Globus pallidus (tissue), 1 donor: ENCODE data around the gene MYO18A.

ENCODE experiments used
- DNase-seq: peaks from one replicate; pipeline ENCODE4 v3.0.0-alpha.2; 2015; ENCODE audit warnings: low spot score

The MYO18A gene

DNA sequence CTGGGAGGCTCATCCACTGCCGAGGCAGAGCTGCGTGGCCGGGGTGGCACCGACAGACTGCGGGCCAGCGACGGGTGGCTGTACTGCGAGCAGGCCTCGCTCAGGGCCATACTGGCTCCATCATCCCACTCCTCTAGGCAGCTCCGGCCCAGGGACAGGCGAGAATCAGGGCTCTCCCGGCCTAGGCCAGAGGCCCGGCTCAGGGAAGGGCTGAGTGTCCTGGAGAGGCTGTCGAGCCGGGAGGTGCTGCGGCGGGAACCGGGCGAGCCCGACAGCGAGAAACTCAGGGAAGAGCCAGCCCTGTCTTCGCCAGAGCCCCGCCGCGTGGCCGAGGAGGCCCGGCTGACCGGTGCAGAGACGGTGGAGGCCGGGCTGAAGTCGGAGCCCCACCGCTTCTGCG lies 99.9 kb downstream of the MYO18A start:
- DNase-seq = no peak

DNA sequence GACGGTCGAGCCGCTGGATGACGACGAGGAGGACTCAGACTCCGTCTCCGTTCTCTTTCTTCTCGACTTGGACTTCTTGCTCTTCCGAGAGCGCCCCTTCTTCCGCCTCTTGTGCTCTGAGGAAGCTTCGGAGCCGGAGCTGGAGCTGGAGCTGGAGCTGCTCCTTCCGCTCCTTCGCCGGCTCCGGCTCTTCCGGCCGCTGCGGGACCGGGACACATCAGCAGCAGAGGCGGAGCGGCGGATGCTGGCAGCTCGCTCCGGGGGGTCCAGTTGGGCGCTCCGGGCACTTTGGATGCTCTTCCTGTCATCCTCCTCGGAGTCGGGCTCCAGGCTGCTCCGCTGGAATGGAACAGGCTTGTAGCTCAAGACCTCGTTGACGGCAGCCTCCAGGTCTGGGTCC lies 100.3 kb downstream of the MYO18A start:
- no peak for DNase-seq

DNA sequence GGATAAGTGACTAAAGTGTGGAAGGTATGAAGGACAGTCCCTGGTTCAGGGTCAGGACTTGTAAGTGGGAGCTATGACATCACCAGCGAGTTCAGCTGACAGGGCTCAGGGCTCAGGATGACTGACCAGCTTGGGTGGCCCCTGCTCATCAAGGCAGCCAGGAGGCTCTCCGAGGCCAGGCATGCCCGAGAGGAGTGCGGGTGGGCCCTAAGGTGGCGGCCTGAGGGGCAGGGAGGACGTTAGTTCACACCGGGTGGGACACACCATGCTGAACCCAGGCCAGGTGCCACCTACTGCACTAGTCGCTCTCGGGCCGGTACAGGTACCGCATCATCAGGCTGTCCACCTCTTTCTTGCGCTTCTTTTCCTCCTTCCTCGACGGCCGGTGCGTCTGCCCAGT lies 100.8 kb downstream of the MYO18A start:
- DNase-seq = no peak

DNA sequence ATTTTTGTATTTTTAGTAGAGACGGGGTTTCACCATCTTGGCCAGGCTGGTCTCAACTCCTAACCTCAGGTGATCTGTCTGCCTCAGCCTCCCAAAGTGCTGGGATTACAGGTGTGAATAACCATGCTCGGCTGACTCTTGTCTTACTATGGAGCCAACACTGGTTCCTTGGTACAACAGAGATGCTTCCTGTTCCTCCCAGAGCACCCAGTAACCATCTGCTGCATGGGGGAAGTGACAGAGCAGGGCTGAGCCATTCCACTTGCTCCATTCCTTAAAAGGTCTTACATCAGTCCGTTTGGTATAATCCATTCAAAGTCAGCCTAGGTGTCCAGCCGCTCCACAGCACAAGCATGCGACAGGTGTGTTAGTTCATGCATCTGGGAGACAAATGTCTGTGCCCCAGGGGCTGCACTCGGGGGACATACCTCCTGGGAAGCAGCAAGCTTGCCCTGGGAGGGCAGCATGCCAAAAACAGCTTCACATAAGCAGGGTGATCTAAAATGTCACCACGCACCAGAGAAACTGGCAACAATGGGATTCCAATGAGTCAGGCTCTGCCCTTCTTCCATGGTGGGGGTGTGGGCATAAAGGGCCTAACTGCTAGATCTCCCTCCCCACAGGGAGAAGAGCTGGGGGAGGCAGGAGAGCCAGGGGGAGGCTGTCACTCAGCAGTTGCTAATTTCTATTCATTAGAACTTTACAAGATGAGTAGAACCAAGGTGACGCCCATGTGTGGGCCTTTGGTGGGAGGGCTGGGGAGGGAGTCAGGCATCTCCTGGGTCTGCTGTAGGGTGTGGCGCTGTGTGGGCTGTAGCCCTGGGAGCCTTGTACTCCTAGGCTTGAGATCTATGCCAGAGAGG lies 101.8 kb downstream of the MYO18A start:
- no peak for DNase-seq

DNA sequence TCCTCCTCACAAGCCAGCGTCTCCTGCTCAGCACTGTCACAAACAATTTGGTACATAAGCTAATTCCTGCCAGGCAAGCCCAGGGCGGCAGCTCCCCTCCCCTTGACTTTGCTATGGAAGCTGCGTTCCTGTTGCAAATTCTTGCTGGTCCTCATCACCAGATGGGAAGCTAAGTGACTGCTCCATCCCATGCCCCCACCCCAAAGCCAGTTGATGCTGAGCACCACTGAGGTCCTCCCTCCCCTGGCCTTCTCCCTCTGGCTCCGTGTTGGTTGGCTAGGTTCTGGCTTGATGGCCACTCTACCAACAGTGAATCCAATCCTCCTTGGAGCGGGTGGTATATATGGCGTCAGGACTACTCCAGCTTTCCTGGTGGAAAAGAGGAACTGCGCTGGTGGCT lies 102.9 kb downstream of the MYO18A start:
- no peak for DNase-seq

DNA sequence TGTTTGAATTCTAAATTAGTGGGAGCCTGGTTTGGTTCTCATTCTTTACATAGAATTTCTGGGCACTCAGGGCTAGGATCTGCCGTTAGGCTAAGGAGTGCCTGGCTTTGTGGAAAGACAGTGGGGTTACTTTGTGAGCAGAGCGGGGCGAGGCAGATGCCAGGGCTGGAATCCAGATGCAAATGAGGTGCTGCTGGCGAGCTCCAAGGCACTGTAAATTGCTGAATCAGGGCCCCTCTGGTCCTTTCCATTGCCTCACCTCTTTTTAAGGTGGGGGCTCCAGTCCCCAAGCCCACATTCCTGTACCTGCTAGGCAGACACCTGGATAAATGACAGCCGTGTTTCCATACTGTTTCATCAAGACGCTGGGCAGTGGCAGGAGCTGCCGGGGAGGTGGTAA lies 103.5 kb downstream of the MYO18A start:
- DNase-seq = peak; percentile 89

DNA sequence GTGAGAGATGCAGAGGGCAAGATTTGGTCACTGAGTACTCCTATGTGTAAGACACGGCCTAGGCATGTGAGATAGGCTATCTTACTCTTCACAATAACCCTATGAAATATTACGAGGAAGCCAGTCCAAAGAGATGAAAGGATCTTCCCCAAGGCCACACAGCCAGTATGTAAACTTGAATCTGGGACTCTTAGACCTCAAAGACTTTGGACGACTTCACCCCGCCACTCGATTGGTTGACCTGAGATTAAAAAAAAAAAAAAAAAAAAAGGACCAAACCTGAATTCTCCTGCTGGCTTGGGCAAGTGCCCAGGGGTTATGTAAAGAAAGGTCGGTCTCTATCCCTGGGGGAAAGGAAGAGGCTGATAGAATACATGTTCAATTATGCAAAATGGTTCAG lies 104.1 kb downstream of the MYO18A start:
- DNase-seq = no peak

DNA sequence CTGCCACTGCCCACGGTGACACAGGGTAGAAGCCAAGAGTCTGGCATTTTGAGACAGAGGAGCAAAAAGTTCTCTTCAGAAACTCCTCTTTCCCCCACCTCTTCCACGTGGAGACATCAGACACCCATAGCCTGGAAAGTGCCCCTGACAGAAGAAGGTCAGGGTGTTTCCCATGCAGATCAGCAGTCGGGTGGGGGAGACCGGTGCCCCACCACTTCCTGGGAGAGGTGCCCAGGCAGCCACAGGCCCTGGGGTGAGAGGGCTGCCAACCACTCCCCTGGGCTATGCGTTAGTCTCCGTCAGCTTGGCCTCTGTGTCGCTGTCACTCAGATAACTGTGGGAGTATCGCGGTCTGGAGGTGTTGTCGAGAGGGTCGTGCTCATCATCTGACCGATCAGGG lies 105.7 kb downstream of the MYO18A start:
- DNase-seq = no peak

DNA sequence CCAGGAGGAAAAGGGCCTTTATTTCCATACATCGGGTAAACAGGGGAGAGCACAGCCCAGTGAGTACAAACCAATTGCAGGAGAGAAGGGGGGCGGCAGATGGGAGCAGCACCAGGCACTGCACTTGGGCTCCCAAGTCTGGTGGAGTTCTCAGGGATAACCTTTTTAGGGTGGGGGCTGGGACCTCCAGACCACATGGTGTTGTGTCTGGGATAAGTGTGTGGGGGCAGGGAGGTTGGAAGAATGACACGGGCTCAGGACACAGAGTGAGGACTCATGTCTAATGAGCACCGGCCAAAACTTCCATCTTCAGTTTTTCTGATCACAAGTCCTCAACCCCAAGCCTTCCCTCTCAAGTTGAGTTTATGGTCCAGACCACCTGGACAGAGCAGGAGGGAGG lies 106.7 kb downstream of the MYO18A start:
- no peak for DNase-seq

DNA sequence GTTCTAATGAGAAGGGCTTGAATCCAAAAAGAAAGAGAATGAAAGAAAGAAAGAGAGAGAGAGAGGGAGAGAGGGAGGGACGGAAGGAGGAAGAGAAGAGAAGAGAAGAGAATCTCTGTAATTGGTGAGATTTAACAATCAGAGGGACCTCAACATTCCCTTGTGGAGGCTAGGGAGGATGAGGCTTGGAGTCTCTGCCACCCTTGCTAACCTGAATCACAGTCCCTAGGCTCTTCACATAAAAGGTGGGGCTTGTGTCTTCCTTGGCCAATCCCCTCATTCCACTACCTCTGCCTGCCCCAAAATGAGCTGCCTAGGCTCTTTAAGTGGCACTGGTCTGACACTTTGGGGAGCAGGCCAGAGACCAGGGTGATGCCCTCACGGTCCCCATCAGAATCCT lies 107.2 kb downstream of the MYO18A start:
- DNase-seq = no peak

DNA sequence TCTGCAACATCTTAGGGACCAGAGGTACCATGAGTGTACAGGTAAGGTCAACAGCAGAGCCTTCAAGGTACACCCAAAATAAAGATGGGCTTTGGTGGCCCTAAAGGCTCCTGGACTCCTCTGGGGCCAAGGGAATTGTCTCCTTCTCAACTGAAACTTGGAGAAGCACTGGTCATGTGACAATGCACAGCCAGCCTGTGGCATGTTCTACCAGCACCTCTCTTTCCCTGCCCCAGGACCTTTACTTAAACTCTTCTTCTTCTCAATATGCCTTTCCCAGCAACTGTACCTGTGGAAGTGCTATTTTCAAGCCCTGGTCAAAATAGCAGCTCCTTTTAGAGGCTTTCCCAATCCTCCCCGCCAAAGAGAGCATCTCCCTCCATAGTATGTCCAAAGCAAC lies 108.9 kb downstream of the MYO18A start:
- DNase-seq = no peak

DNA sequence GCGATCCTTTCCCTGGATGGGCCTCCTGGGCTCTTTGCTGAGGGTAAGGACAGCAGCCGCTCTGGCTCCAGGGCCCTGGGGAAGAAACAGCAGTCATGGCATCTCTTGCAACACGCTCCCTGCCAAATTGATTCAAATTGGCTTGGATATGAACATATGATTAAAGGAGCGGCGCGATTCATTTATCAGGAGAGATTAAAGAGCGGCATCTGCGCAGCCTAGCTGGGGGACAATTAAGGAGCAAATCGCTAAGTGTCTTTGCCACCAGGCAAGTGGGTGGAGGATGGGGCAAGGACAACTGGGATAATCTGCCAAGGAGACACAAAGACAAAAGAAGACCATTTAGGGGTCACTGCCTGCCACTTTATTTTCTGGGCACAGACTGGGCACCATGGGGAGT lies 109.4 kb downstream of the MYO18A start:
- no peak for DNase-seq

DNA sequence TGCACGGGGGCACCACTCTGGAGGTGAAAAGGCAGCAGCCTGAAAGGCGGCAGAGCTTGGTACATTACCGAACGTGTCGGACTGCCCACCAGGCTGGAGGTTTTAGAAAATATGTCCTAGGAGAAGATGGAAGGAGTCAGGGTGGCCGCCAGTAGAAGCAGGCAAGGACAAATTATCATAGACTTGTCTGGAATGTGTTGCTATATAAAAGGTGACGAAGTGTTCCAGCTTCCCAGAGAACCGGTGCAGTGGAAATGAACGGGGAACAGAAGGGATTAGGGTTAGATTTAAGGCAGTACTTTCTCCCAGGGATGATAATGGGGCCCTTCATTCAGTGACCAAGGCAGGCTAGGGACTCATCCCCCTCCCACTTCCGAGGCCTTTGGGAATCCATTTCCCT lies 109.9 kb downstream of the MYO18A start:
- DNase-seq = no peak

DNA sequence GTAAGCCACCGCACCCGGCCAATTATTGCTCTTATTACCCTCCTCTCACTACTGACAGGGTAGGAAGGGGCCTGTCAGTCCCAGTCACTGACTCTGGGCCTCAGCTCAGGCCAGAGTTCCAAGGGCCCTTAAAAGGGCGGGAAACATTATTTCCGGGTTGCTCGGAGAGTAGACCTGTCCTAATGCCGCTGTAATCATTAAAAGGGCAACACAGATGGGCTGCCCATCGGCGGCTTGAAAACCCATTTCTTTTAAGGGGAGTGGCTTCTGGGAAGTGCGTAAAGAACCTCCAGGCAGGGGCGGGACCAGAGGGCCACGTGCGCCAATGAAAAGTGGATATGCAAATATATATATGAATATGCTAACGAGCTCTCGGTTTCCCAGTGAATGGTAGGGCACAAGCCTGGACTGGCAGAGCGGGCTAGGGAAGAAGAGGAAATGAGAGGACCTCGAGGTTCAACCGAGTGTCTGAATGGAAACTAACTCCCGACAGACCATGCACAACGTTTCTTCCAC lies 110.6 kb downstream of the MYO18A start:
- no peak for DNase-seq

DNA sequence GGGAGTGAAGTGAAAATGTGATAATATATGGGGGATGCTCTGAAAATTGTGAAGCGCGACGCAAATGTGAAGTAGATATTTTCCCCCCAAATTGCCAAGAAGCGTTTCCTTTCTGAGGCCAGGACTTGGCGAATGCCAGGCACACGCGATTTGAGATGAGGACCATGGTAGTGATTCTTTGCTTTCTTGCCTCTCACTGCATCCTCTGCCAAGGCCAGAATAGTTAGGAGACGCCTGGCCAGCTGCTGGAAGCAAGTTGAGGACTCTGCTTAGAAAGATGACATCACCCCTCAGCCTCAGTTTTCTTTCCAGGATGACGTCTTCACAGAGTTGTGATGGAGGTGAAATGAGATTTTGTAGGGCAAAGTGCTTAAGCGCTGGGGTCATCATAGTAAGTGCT lies 111.4 kb downstream of the MYO18A start:
- DNase-seq = peak; percentile 48

DNA sequence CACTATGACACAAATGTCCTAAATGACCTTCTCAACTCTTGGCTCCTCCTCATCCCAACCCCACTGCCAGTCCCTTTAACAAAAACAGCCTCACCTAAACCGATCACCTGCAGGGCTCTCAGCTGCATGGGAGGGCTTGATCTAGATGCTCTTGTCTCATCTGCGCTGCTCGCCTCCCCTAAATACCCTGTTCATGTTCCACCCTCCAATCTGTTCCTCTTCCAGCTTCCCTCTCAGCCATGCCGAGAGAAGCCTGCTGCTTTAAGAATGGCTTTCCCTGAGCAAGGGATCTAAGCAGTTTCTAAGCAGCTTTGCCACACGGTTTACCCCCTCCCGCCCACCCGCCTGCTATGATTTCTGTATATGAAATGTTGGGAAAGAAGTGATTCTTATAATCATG lies 113.6 kb downstream of the MYO18A start:
- no peak for DNase-seq

DNA sequence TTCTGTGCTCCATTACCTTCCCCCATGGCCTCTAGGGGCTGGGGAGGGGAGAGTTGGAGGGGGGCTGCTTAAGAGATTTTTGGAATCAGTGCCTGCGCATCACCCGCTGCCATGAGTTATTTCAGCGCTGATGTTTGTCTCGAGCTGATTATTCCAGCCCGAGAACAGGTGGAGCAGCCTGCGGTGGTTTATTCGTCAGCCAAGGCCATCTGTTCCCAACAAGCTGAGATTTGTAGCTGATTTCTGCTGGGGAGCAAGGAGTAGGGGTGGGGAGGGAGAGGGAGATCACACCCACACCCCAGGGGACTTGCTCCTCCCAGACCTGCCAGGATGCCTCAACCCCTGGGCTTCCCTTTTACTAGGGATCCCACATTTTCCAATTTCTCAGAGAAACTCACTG lies 114.2 kb downstream of the MYO18A start:
- DNase-seq = no peak

DNA sequence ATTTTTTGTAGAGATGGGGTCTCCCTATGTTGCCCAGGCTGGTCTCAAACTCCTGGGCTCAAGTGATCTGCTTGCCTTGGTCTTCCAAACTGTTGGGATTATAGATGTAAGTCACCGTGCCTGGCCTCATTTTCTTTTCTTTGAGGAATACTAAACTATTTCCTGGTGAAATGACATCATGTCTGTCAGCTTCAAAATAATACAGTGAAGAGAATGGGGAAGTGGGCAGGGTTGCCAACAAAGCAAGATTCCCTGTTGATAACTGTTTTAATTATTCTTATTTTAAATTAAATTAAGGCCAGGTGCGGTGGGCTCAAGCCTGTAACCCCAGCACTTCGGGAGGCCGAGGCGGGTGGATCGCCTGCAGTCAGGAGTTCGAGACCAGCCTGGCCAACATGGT lies 116.2 kb downstream of the MYO18A start:
- no peak for DNase-seq

DNA sequence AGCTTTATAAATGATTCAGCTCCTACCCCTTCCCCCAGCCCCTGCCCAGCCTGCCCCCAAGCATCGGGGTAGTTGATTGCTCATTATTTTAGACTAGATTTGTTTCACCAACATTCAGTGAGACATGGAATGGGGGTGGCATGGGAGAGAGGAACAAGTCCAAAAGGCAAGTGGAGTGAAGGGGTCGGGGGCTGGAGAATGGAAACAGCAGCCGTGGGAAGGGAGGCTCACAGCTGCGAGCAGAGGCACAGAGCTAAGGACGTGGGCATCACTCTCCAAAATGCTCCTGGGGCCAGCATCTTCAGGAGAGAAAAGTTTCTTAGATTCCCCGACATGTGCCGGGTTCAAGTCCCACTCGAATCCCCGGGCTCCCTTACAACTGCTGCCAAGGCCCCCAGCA lies 118.0 kb downstream of the MYO18A start:
- no peak for DNase-seq

DNA sequence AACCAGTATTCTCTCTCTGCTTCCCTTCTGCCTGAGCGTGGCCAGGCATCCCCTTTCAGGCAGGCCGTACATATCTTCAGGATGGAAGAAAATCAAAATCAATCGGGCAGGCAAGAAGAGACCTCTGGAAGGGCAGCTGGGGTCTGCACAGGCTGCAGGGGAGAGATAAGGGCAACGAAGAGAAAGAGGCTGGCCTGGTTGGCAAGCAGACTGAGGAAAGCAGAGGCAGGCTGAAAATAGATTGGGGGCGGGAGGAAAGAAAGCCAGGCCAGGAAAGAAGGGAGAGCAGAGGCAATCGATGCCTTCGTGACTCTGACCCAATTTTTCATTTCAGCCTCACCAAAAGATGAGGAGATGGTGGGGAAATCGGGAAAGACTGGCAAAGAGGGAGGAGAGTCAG lies 119.2 kb downstream of the MYO18A start:
- DNase-seq = no peak

DNA sequence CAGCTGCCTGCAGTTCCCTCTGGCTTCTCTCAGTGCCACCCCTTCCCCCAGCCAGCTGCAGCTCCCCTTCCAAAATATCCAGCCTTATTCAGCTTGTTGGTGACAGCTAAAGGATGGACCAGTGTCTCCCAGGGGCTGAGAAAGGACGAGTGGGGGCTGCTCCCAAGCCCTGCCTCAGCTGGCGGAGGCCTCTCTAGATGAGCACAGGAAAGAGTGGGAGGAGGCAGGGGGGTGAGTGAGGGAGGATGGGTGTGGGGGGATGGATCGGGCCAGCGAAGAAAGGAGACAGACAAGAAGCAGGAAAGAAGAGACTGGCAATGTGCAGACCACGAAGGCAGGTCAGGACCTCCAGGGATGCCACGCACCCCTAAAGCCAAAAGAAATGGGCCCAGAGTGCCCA lies 119.7 kb downstream of the MYO18A start:
- DNase-seq = no peak

DNA sequence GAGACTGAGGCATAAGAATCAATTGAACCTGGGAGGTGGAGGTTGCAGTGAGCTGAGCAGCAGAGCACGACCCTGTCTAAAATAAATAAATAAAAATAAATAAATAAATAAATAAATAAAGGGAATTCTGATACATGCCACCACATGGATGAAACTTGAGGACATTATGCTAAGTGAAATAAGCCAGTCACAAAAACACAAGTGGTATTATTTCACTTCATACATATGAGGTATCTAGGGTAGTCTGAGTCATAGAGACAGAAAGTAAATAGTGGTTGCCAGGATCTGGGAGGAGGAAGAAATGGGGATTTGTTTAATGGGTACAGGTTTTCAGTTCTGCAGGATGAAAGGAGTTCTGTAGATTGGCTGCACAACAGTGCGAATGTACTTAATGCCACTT lies 120.9 kb downstream of the MYO18A start:
- DNase-seq = no peak

DNA sequence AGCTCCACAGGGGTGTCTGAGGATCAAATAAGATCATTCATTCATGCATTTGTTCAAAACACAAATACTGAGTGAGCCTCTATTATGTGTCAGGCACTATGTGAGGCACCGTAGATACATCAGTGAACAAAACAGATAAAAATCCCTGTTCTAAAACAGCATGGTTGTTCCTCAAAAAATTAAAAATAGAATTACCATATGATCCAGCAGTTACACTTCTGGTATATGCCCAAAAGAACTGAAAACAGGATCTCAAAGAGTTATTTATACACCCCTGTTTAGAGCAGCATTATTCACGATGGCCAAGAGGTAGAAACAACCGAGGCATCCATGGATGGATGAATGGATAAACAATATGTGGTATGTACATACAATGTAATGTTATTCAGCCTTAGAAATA lies 121.8 kb downstream of the MYO18A start:
- no peak for DNase-seq

DNA sequence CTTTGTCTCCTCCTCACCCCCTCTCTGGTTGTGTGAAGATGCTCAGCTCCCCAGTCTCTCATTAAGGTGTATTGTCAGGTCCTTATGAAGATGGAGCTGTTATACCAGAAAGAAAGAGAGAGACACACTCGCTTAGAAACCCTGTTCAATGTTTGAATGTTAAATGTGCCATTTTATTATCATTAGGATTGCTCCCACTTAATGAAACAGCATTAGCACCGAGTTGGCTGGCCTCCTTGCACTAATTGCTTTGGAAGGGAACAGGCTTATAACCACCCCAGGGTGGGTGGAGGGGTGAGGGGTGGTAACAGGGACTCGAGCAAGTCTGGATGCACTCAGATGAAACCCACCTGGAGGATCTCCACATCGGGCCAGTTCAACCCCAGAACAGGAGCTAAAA lies 122.8 kb downstream of the MYO18A start:
- no peak for DNase-seq
